Loucy (cell line): ENCODE results near the gene GPR39.

Experiments used
- H2AFZ ChIP-seq: fragments of 200-600 bp; sonication (generic); 2 replicates; pipeline ENCODE4 v1.6.0; 2016; ENCODE audit warnings: antibody characterized with exemption, mild to moderate bottlenecking, low read length, moderate library complexity
- H3F3A ChIP-seq: fragments of 200-600 bp; 2 replicates; pipeline ENCODE4 v1.6.0; 2016; ENCODE audit warnings: antibody characterized with exemption, low read depth, mild to moderate bottlenecking
- H3K27me3 ChIP-seq: fragments of 200-600 bp; sonication (generic); 2 replicates; pipeline ENCODE4 v1.6.1; 2014; ENCODE audit warnings: low read length, mild to moderate bottlenecking; ENCODE audit not compliant: insufficient read depth, poor library complexity, severe bottlenecking
- H3K36me3 ChIP-seq: fragments of 200-600 bp; sonication (generic); 2 replicates; pipeline ENCODE4 v1.6.1; 2016; ENCODE audit warnings: low read length; ENCODE audit not compliant: insufficient read depth
- H3K4me1 ChIP-seq: fragments of 200-600 bp; sonication (generic); 2 replicates; pipeline ENCODE4 v1.5.1; 2014; ENCODE audit warnings: low read length, mild to moderate bottlenecking; ENCODE audit not compliant: insufficient read depth, poor library complexity, severe bottlenecking
- H3K4me2 ChIP-seq: fragments of 200-600 bp; sonication (generic); 2 replicates; pipeline ENCODE4 v1.6.0; 2014; ENCODE audit warnings: antibody characterized with exemption, low read length, low read depth, mild to moderate bottlenecking; ENCODE audit not compliant: poor library complexity, severe bottlenecking
- H3K4me3 ChIP-seq: fragments of 200-600 bp; sonication (generic); 2 replicates; pipeline ENCODE4 v1.5.1; 2014; ENCODE audit warnings: low read length, mild to moderate bottlenecking, mixed read lengths; ENCODE audit not compliant: poor library complexity, severe bottlenecking
- H3K79me2 ChIP-seq: fragments of 200-600 bp; sonication (generic); 2 replicates; pipeline ENCODE4 v1.6.1; 2014; ENCODE audit warnings: low read length; ENCODE audit not compliant: insufficient read depth
- H3K9ac ChIP-seq: fragments of 200-600 bp; sonication (generic); 2 replicates; pipeline ENCODE4 v1.6.0; 2014; ENCODE audit warnings: mild to moderate bottlenecking, low read depth, low read length, moderate library complexity; ENCODE audit not compliant: poor library complexity, severe bottlenecking
- H3K9me2 ChIP-seq: fragments of 200-600 bp; sonication (generic); replicated peaks from 2 replicates; pipeline ENCODE4 v1.6.1; 2016; ENCODE audit warnings: low read depth, low read length, mixed read lengths
- H3K9me3 ChIP-seq: fragments of 200-600 bp; sonication (generic); 2 replicates; pipeline ENCODE4 v1.6.1; 2014; ENCODE audit warnings: mild to moderate bottlenecking, antibody characterized with exemption, low read length, low read depth; ENCODE audit not compliant: insufficient read depth
- H4K20me1 ChIP-seq: fragments of 200-600 bp; sonication (generic); 2 replicates; pipeline ENCODE4 v1.6.0; 2014; ENCODE audit warnings: antibody characterized with exemption, low read length, mild to moderate bottlenecking; ENCODE audit not compliant: insufficient read depth, poor library complexity, severe bottlenecking
- EZH2phosphoT487 ChIP-seq: fragments of 200-600 bp; IDR thresholded peaks from 2 replicates; pipeline ENCODE4 v1.6.1; 2018; ENCODE audit warnings: antibody characterized with exemption, mild to moderate bottlenecking, moderate library complexity, borderline replicate concordance
- TF ChIP-seq, protein P1 (sequence below): fragments of 200-600 bp; sonication (generic); conservative IDR thresholded peaks from 2 replicates; pipeline ENCODE4 v1.5.1; 2014; ENCODE audit warnings: mild to moderate bottlenecking, antibody characterized with exemption, low read length

Gene GPR39

DNA sequence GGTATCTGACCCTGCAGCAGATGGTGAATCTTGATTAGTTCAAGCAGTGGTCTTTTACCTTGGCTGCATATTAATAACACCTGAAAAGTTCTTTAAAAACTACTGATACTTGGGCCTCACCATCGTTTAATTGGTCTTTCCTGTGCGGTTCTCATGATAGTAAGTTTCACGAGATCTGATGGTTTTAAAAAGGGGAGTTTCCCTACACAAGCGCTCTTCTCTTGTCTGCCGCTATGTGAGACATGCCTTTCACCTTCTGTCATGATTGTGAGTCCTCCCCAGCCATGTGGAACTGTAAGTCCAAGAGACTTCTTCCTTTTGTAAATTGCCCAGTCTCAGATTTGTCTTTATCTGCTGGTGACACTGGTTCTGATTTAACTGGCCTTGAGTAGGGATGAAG is 151.1 kb downstream of the GPR39 start:
- no peak for TF ChIP-seq EZH2phosphoT487
- TF ChIP-seq, protein P1, sequence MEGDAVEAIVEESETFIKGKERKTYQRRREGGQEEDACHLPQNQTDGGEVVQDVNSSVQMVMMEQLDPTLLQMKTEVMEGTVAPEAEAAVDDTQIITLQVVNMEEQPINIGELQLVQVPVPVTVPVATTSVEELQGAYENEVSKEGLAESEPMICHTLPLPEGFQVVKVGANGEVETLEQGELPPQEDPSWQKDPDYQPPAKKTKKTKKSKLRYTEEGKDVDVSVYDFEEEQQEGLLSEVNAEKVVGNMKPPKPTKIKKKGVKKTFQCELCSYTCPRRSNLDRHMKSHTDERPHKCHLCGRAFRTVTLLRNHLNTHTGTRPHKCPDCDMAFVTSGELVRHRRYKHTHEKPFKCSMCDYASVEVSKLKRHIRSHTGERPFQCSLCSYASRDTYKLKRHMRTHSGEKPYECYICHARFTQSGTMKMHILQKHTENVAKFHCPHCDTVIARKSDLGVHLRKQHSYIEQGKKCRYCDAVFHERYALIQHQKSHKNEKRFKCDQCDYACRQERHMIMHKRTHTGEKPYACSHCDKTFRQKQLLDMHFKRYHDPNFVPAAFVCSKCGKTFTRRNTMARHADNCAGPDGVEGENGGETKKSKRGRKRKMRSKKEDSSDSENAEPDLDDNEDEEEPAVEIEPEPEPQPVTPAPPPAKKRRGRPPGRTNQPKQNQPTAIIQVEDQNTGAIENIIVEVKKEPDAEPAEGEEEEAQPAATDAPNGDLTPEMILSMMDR, result no peak
- Histone ChIP-seq H3K79me2 (no peaks in the 10 kb centered on the region), H3K9me3 (no peaks in the 10 kb centered on the region), H3K9me2 (no peaks in the 10 kb centered on the region), H2AFZ (no peak overlapping the region), H3K27me3 (no peaks in the 10 kb centered on the region), H3K9ac (no peak overlapping the region), H3K4me2 (no peak overlapping the region), H4K20me1 (no peaks in the 10 kb centered on the region), H3K4me1 (no peaks in the 10 kb centered on the region), H3K36me3 (no peaks in the 10 kb centered on the region), H3F3A (no peaks in the 10 kb centered on the region), H3K4me3 (no peak overlapping the region)

DNA sequence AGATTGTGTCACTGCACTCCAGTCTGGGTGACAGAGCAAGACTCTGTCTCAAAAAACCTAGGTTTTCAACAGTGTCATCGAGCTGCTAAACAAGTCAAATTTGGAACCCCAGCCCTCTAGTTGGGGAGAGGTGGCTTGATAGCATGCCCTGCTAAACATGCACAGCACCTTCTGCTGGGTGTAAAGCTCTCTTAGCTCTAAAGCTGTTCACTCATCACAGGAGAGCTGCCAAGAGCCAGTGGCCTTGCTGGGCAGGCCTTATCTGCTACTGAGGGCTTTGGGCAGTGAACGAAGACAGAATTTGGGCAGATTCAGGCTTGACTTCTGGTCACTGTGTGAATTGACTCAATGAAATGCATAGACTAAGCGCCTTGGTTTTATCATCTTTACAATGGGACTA is 152.1 kb downstream of the GPR39 start:
- H2AFZ ChIP-seq, result no peak overlapping the region
- no peaks in the 10 kb centered on the region for H3K36me3 ChIP-seq
- no peak overlapping the region for H3K4me3 ChIP-seq
- H4K20me1 ChIP-seq, result no peaks in the 10 kb centered on the region
- no peaks in the 10 kb centered on the region for H3K9me2 ChIP-seq
- no peaks in the 10 kb centered on the region for H3K27me3 ChIP-seq
- no peaks in the 10 kb centered on the region for H3F3A ChIP-seq
- no peaks in the 10 kb centered on the region for H3K4me1 ChIP-seq
- H3K9me3 ChIP-seq, result no peaks in the 10 kb centered on the region
- H3K4me2 ChIP-seq, result no peak overlapping the region
- no peaks in the 10 kb centered on the region for H3K79me2 ChIP-seq
- TF ChIP-seq, protein P1, result no peak
- no peak for TF ChIP-seq EZH2phosphoT487
- no peak overlapping the region for H3K9ac ChIP-seq

DNA sequence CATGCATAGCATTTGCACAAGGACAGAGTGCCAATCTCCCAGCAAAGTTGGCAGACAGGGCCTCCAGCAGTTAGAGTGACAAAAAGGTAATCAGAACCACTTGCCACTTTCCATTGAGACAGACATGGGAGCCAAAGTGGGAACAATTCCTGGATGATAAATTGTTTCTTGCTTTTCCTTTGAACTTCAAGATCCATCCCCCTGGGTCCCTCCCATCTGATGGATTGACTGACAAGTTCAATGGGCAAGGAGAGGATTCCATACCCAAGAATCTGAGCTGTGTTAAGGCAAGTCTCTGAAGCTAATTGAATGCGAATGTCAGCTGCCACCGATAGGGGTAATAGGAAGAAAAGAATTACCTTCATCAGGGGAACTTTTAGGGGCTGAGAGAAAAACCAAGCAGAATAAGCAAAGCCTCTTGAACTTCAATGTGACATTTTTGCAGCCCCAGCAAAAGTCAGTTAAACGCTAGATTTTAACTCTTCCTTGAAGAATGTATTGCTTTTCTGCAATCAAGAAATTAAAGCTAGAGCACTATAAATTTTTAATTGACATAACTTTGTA is 156.9 kb downstream of the GPR39 start:
- H2AFZ ChIP-seq, result no peak overlapping the region
- no peaks in the 10 kb centered on the region for H3K36me3 ChIP-seq
- no peaks in the 10 kb centered on the region for H3K4me1 ChIP-seq

More for the DNA sequence above, 156.9 kb downstream of the GPR39 start:
- no peak overlapping the region for H3K4me2 ChIP-seq
- no peaks in the 10 kb centered on the region for H3K27me3 ChIP-seq
- H3K9ac ChIP-seq, result no peak overlapping the region
- TF ChIP-seq, protein P1, result no peak
- TF ChIP-seq EZH2phosphoT487, result no peak
- H4K20me1 ChIP-seq, result no peaks in the 10 kb centered on the region
- no peaks in the 10 kb centered on the region for H3K9me3 ChIP-seq
- no peaks in the 10 kb centered on the region for H3K79me2 ChIP-seq
- H3K4me3 ChIP-seq, result no peak overlapping the region
- no peaks in the 10 kb centered on the region for H3K9me2 ChIP-seq
- H3F3A ChIP-seq, result no peaks in the 10 kb centered on the region
